HepG2 (cell line): ENCODE data around the gene TEAD3. TPM values are rescaled to one million over a fixed set of nuclear protein-coding genes. Genes with fewer than 3 reads are reported as not detected.

ENCODE experiments used
- GMEB1 ChIP-seq: sonication (generic); formaldehyde crosslinking; IDR thresholded peaks from 2 replicates; pipeline ENCODE4 v1.5.1; 2020; ENCODE audit warnings: missing genetic modification reagents, mild to moderate bottlenecking, borderline replicate concordance
- NKX3-1 ChIP-seq: sonication (generic); formaldehyde crosslinking; IDR thresholded peaks from 2 replicates; pipeline ENCODE4 v1.5.0; 2020; ENCODE audit warnings: missing genetic modification reagents
- PHF8 ChIP-seq: sonication (generic); formaldehyde crosslinking; IDR thresholded peaks from 2 replicates; pipeline ENCODE4 v1.5.0; 2020; ENCODE audit warnings: missing genetic modification reagents
- PRDM10 ChIP-seq: sonication (generic); formaldehyde crosslinking; IDR thresholded peaks from 2 replicates; pipeline ENCODE4 v1.4.0; 2020; ENCODE audit warnings: low read depth, missing genetic modification reagents
- RARG ChIP-seq: sonication (generic); formaldehyde crosslinking; IDR thresholded peaks from 2 replicates; pipeline ENCODE4 v1.4.0; 2020; ENCODE audit warnings: low read depth, mild to moderate bottlenecking, missing genetic modification reagents
- TFDP1 ChIP-seq: IDR thresholded peaks from 2 replicates; pipeline ENCODE4 v1.6.1; 2016; ENCODE audit warnings: missing compliant biosample characterization, missing genetic modification reagents, borderline replicate concordance
- ZBTB34 ChIP-seq: sonication (generic); formaldehyde crosslinking; IDR thresholded peaks from 2 replicates; pipeline ENCODE4 v1.8.0; 2022; ENCODE audit warnings: mild to moderate bottlenecking, missing genetic modification reagents
- ZFP62 ChIP-seq: sonication (generic); formaldehyde crosslinking; IDR thresholded peaks from 2 replicates; pipeline ENCODE4 v1.4.0; 2020; ENCODE audit warnings: missing genetic modification reagents
- ZNF180 ChIP-seq: sonication (generic); formaldehyde crosslinking; IDR thresholded peaks from 2 replicates; pipeline ENCODE4 v1.4.0; 2020; ENCODE audit warnings: low read depth, missing genetic modification reagents, borderline replicate concordance
- ZNF549 ChIP-seq: sonication (generic); formaldehyde crosslinking; IDR thresholded peaks from 2 replicates; pipeline ENCODE4 v1.5.0; 2020; ENCODE audit warnings: missing genetic modification reagents
- ZNF570 ChIP-seq: sonication (generic); formaldehyde crosslinking; IDR thresholded peaks from 2 replicates; pipeline ENCODE4 v1.4.0; 2020; ENCODE audit warnings: mild to moderate bottlenecking, missing genetic modification reagents, borderline replicate concordance
- ZNF597 ChIP-seq: sonication (generic); formaldehyde crosslinking; IDR thresholded peaks from 2 replicates; pipeline ENCODE4 v1.5.0; 2020; ENCODE audit warnings: missing genetic modification reagents
- ZNF839 ChIP-seq: sonication (generic); formaldehyde crosslinking; IDR thresholded peaks from 2 replicates; pipeline ENCODE4 v1.4.0; 2020; ENCODE audit warnings: missing genetic modification reagents, mild to moderate bottlenecking, borderline replicate concordance
- ZUFSP ChIP-seq: sonication (generic); formaldehyde crosslinking; IDR thresholded peaks from 2 replicates; pipeline ENCODE4 v1.9.0; 2021; ENCODE audit warnings: missing genetic modification reagents, mild to moderate bottlenecking, borderline replicate concordance
- polyA plus RNA-seq, 8 experiments: library from polyadenylated mRNA; depleted of rRNA in 3 of 8; stranded (reverse) in 7 of 8; unstranded in 1 of 8; fragments of >200 nt; fragmentation: Illumina TruSeq in 4 of 8; extraction: Trizol in 4 of 8; gene quantifications; 2 replicates each; pipeline versions ENCODE4 v1.2.1 to v1.2.3, GENCODE V29; 2011 to 2016; ENCODE audit warnings: low read depth in 4 of 8, missing spikeins in 1 of 8, mixed read lengths in 1 of 8; ENCODE audit not compliant: insufficient read depth in 1 of 8
- total RNA-seq, 5 experiments: library from RNA; depleted of rRNA; stranded (reverse); fragments of >200 nt; fragmentation: Illumina TruSeq; extraction: Trizol; gene quantifications; 2 replicates each; pipeline ENCODE4 v1.2.3, GENCODE V29; 2016; ENCODE audit warnings: low read depth in 1 of 5

Gene TEAD3
- total and polyA plus RNA-seq, 2 of the 13 experiments (the other 11 are each of a cell fraction or from before 2014, with no cell fraction given): 15.1 to 16.5 TPM

- TF ChIP-seq ZNF570 (CRISPR knock-in tag) (peak; percentile 73; the same call in 1 of the 2 replicates), ZUFSP (CRISPR knock-in tag) (no peak; the same call in 1 of the 2 replicates), PHF8 (peak; percentile 94), ZNF180 (CRISPR knock-in tag) (no peak), ZFP62 (CRISPR knock-in tag) (0 out of 2 replicates have a peak, but pooled peaks have one; percentile 74), GMEB1 (CRISPR knock-in tag) (peak; percentile 85), NKX3-1 (CRISPR knock-in tag) (peak; percentile 92), ZBTB34 (CRISPR knock-in tag) (peak; percentile 81), ZNF549 (CRISPR knock-in tag) (0 out of 2 replicates have a peak, but pooled peaks have one; percentile 34), ZNF597 (no peak), PRDM10 (CRISPR knock-in tag) (peak; percentile 94), TFDP1 (CRISPR knock-in tag) (no peak; the same call in 1 of the 2 replicates), ZNF839 (no peak), RARG (CRISPR knock-in tag) (no peak)
These were observed 28.5 kb downstream of the TEAD3 start, which contains the start of gene RPL10A (continued) for GRCh38 chr6:35468181-35468979.
